ENCODE measurements around the gene GCLM. TPM values are rescaled to one million over a fixed set of nuclear protein-coding genes. Genes with fewer than 3 reads are reported as not detected.

GCLM gene
- total RNA-seq, 1 experiment from 2014 or later: 28.9 TPM

DNA sequence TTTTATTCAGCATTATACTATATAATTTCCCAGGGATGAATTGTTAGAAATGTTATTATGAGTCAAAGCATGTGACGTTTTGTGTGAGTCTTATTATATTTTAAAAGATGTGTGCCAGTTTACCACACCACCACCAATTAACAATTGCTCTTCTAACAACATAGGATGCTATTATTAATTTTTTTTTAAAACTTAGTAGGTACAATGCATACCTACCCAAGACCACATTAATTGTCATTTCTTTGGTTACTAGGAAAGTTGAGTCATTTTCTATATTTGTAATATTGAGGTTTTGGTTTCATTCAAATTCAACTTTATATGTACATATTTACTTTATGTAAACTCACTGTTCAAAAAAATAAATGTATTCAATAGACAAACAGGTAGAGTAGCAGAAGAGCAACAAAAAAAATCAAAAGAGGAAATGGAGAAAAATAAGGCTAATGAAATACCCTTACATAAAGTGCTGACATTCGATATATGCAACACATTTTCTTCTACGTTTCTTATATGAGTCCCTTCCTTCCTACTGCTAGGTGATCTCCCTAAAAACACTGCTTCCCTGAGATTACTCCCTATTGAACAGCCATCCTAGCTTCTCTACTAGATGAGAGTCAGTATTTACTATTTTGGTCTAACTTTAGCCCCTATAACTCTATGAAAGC lies 9.6 kb downstream of the GCLM start:
- DNase-seq (ENCODE audit: low read depth, low spot score) (no peak), ATAC-seq (no peak)
- H2AFZ ChIP-seq (ENCODE audit: low read depth, low read length, poor library complexity, severe bottlenecking): no peak overlapping the region
- ChIA-PET CTCF (no interaction called here), RAD21 (ENCODE audit: low non-redundant PET in 1 of 2, low total read pairs in 2 of 2, uncharacterized antibody in 2 of 2, unreplicated experiment in 2 of 2) (no interaction called here), POLR2A (no interaction called here)
- peaks cover 44% of the 10 kb centered on the region for H3K79me2 ChIP-seq (ENCODE audit: insufficient read depth, low read length)
- no peak overlapping the region for H3K4me3 ChIP-seq (replicated peaks in 1 of 2; ENCODE audit: low read depth in 1 of 2, low read length in 2 of 2)
- no peak overlapping the region for H3K27ac ChIP-seq (ENCODE audit: low read depth, low read length)
- H3K9ac ChIP-seq (ENCODE audit: low read length): no peak overlapping the region
- no TSS peak for BruUV-seq (replicated peaks)
- intact Hi-C loops (cut with micrococcal nuclease): loop anchor here (10.0 kb wide), 1 partner anchor 435 kb away; no protein-coding TSS in a partner anchor
- H3K36me3 ChIP-seq (ENCODE audit: control insufficient read depth in 1 of 2, insufficient read depth in 2 of 2, low read length in 2 of 2): peaks cover 0 to 26% of the 10 kb centered on the region in 2 experiments; a peak in 3 of 4 replicates
- H3K9me3 ChIP-seq (ENCODE audit: control insufficient read depth in 1 of 2, insufficient read depth in 1 of 2, low read depth in 1 of 2, low read length in 2 of 2): no peaks in the 10 kb centered on the region
- H4K20me1 ChIP-seq (ENCODE audit: insufficient read depth): no peaks in the 10 kb centered on the region
- TF ChIP-seq, protein P1, sequence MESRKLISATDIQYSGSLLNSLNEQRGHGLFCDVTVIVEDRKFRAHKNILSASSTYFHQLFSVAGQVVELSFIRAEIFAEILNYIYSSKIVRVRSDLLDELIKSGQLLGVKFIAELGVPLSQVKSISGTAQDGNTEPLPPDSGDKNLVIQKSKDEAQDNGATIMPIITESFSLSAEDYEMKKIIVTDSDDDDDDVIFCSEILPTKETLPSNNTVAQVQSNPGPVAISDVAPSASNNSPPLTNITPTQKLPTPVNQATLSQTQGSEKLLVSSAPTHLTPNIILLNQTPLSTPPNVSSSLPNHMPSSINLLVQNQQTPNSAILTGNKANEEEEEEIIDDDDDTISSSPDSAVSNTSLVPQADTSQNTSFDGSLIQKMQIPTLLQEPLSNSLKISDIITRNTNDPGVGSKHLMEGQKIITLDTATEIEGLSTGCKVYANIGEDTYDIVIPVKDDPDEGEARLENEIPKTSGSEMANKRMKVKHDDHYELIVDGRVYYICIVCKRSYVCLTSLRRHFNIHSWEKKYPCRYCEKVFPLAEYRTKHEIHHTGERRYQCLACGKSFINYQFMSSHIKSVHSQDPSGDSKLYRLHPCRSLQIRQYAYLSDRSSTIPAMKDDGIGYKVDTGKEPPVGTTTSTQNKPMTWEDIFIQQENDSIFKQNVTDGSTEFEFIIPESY (IDR thresholded peaks at IDR 0.05; ENCODE audit: extremely low read depth, insufficient replicate concordance, low read length): no peak
- no peak for TF ChIP-seq RAD21 (IDR thresholded peaks at IDR 0.05; ENCODE audit: low read depth)
- TF ChIP-seq FOSL1 (IDR thresholded peaks at IDR 0.05; ENCODE audit: low read depth): no peak
- TF ChIP-seq, protein P2, sequence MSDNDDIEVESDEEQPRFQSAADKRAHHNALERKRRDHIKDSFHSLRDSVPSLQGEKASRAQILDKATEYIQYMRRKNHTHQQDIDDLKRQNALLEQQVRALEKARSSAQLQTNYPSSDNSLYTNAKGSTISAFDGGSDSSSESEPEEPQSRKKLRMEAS (IDR thresholded peaks at IDR 0.05): no peak
- TF ChIP-seq CBX3 (IDR thresholded peaks at IDR 0.05; ENCODE audit: low read depth): no peak
- TF ChIP-seq ZFX (IDR thresholded peaks at IDR 0.05): no peak
- TF ChIP-seq EGR1 (IDR thresholded peaks at IDR 0.05; ENCODE audit: low read depth): no peak
- TF ChIP-seq TCF7L2 (IDR thresholded peaks at IDR 0.05; ENCODE audit: borderline replicate concordance, extremely low read depth, insufficient read depth, insufficient read length): no peak
- TF ChIP-seq POLR2AphosphoS5 (IDR thresholded peaks at IDR 0.05; ENCODE audit: low read depth, low read length): no peak
- no peak for TF ChIP-seq ELF1 (IDR thresholded peaks at IDR 0.05; ENCODE audit: borderline replicate concordance, low read depth)
- no peak for TF ChIP-seq SRF (IDR thresholded peaks at IDR 0.05; ENCODE audit: low read depth)
- TF ChIP-seq ATF3 (IDR thresholded peaks at IDR 0.05): no peak
- no peak for TF ChIP-seq EZH2phosphoT487 (IDR thresholded peaks at IDR 0.05; ENCODE audit: borderline replicate concordance)
- no peak for TF ChIP-seq ZNF274 (IDR thresholded peaks at IDR 0.05; ENCODE audit: low read depth, low read length)
- TF ChIP-seq CTCF (IDR thresholded peaks at IDR 0.05 in 2 of 3, conservative IDR thresholded peaks at IDR 0.05 in 1 of 3; ENCODE audit: borderline replicate concordance in 1 of 3, insufficient read depth in 1 of 3, low read depth in 2 of 3, low read length in 2 of 3): no peak
- TF ChIP-seq, protein P3, sequence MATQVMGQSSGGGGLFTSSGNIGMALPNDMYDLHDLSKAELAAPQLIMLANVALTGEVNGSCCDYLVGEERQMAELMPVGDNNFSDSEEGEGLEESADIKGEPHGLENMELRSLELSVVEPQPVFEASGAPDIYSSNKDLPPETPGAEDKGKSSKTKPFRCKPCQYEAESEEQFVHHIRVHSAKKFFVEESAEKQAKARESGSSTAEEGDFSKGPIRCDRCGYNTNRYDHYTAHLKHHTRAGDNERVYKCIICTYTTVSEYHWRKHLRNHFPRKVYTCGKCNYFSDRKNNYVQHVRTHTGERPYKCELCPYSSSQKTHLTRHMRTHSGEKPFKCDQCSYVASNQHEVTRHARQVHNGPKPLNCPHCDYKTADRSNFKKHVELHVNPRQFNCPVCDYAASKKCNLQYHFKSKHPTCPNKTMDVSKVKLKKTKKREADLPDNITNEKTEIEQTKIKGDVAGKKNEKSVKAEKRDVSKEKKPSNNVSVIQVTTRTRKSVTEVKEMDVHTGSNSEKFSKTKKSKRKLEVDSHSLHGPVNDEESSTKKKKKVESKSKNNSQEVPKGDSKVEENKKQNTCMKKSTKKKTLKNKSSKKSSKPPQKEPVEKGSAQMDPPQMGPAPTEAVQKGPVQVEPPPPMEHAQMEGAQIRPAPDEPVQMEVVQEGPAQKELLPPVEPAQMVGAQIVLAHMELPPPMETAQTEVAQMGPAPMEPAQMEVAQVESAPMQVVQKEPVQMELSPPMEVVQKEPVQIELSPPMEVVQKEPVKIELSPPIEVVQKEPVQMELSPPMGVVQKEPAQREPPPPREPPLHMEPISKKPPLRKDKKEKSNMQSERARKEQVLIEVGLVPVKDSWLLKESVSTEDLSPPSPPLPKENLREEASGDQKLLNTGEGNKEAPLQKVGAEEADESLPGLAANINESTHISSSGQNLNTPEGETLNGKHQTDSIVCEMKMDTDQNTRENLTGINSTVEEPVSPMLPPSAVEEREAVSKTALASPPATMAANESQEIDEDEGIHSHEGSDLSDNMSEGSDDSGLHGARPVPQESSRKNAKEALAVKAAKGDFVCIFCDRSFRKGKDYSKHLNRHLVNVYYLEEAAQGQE (IDR thresholded peaks at IDR 0.05; ENCODE audit: low read depth): no peak
- TF ChIP-seq YY1 (IDR thresholded peaks at IDR 0.05; ENCODE audit: extremely low read depth, insufficient replicate concordance, low read depth, low read length): no peak
- TF ChIP-seq CEBPB (IDR thresholded peaks at IDR 0.05; ENCODE audit: low read depth): no peak
- no peak for TF ChIP-seq POLR2A (IDR thresholded peaks at IDR 0.05; ENCODE audit: borderline replicate concordance, extremely low read depth, insufficient read depth, insufficient read length)
- H3K4me2 ChIP-seq (ENCODE audit: low read length): no peak overlapping the region
- no peaks in the 10 kb centered on the region for H3K4me1 ChIP-seq (ENCODE audit: control insufficient read depth in 1 of 2, insufficient read depth in 2 of 2, low read length in 2 of 2)
- no peaks in the 10 kb centered on the region for H3K9me2 ChIP-seq (ENCODE audit: insufficient read depth)
- H3K27me3 ChIP-seq (ENCODE audit: insufficient read depth, low read length): no peaks in the 10 kb centered on the region

All from HCT116 (cell line).